ENCODE measurements around the gene CRY1.

GRCh38 chr12:106947461-106947860, 145.9 kb downstream of the CRY1 start:
- TF ChIP-seq RAD21 (conservative IDR thresholded peaks at IDR 0.05), result no peak
- no peak for TF ChIP-seq CTCF (IDR thresholded peaks at IDR 0.05; ENCODE audit: poor library complexity, severe bottlenecking)
- no peak for TF ChIP-seq EP300 (conservative IDR thresholded peaks at IDR 0.05; ENCODE audit: poor library complexity, severe bottlenecking)
- TF ChIP-seq EZH2 (IDR thresholded peaks at IDR 0.05; ENCODE audit: borderline replicate concordance, insufficient read depth, low read length, poor library complexity, severe bottlenecking), result no peak
- TF ChIP-seq REST (IDR thresholded peaks at IDR 0.05; ENCODE audit: borderline replicate concordance), result no peak
- no peak for TF ChIP-seq MXI1 (conservative IDR thresholded peaks at IDR 0.05; ENCODE audit: poor library complexity, severe bottlenecking)
- no peak for TF ChIP-seq TAF1 (IDR thresholded peaks at IDR 0.05; ENCODE audit: low read depth)

Data from neural cell (in vitro differentiated cells).